Endothelial cell of umbilical vein (primary cell): Measurements from ENCODE around the gene EN2. TPM values are rescaled to one million over a fixed set of nuclear protein-coding genes. Genes with fewer than 3 reads are reported as not detected.

Source experiments
- BruUV-seq: library from RNA; stranded (reverse); fragments of 400-500 nt; replicated peaks from 2 replicates; lab custom pipeline; 2021; lab: Mats Ljungman, UMichigan
- CTCF ChIA-PET: fragments of 300-600, 350-600 bp; sonication (Branson Sonifier 250); formaldehyde crosslinking; loops from one replicate; lab custom pipeline; 2021; ENCODE audit warnings: antibody characterized with exemption, inconsistent platforms; lab: Charles Lee
- POLR2A ChIA-PET: fragments of 300-600, 350-600 bp; sonication (Branson Sonifier 250); formaldehyde crosslinking; loops from one replicate; lab custom pipeline; 2021; ENCODE audit warnings: antibody characterized with exemption, inconsistent platforms; lab: Charles Lee
- DNase-seq: peaks from one replicate; pipeline ENCODE4 v3.0.0-alpha.2; 2011; ENCODE audit warnings: low read depth, low spot score
- FAIRE-seq: peaks from 2 replicates; lab custom pipeline; 2011; peaks lifted over from hg19 to GRCh38; lab: Jason Lieb, UNC
- H2AFZ ChIP-seq: 2 replicates; pipeline ENCODE4 v1.6.0; 2012; ENCODE audit warnings: low read depth, low read length, control low read depth, inconsistent platforms
- H3K27ac ChIP-seq: 2 replicates; pipeline ENCODE4 v1.5.1; 2011; ENCODE audit warnings: low read depth, mild to moderate bottlenecking, control low read depth, low read length, moderate library complexity; ENCODE audit not compliant: insufficient read depth
- H3K27me3 ChIP-seq, 2 experiments: 2 replicates each; pipeline versions ENCODE4 v1.6.0 to v1.6.1; 2011; ENCODE audit warnings: low read length in 2 of 2, mixed read lengths in 1 of 2; ENCODE audit not compliant: control insufficient read depth in 2 of 2, insufficient read depth in 2 of 2
- H3K36me3 ChIP-seq, 2 experiments: 2 replicates in 1 of 2; 3 replicates in 1 of 2; pipeline ENCODE4 v1.5.1; 2011; ENCODE audit warnings: low read length in 2 of 2, mild to moderate bottlenecking in 1 of 2, moderate library complexity in 1 of 2; ENCODE audit not compliant: control insufficient read depth in 2 of 2, insufficient read depth in 2 of 2; ENCODE audit errors: extremely low read depth in 1 of 2
- H3K4me1 ChIP-seq: 3 replicates; pipeline ENCODE4 v1.5.1; 2011; ENCODE audit warnings: mild to moderate bottlenecking, low read length; ENCODE audit not compliant: control insufficient read depth, insufficient read depth; ENCODE audit errors: extremely low read depth
- H3K4me2 ChIP-seq: 2 replicates; pipeline ENCODE4 v1.6.1; 2011; ENCODE audit warnings: low read length, control low read depth, mixed read lengths; ENCODE audit not compliant: insufficient read depth
- H3K4me3 ChIP-seq, 3 experiments: fragments of 200-600 bp in 1 of 3; sonication (generic), shearing (Covaris generic) in 1 of 3; replicated peaks in 1 of 3; 2 replicates each; pipeline ENCODE4 v1.5.1; 2011 to 2016; ENCODE audit warnings: control low read depth in 3 of 3, low read length in 3 of 3, mild to moderate bottlenecking in 2 of 3, inconsistent platforms in 1 of 3, low read depth in 1 of 3, moderate library complexity in 1 of 3; ENCODE audit not compliant: insufficient read depth in 1 of 3
- H3K79me2 ChIP-seq: 2 replicates; pipeline ENCODE4 v1.6.0; 2012; ENCODE audit warnings: low read length, inconsistent platforms; ENCODE audit not compliant: control insufficient read depth, insufficient read depth
- H3K9ac ChIP-seq: replicated peaks from 2 replicates; pipeline ENCODE3; 2011; ENCODE audit warnings: low read length, control low read depth; ENCODE audit not compliant: insufficient read depth; ENCODE audit errors: extremely low read depth
- H3K9me1 ChIP-seq: replicated peaks from 3 replicates; pipeline ENCODE4 v1.6.0; 2011; ENCODE audit warnings: mild to moderate bottlenecking, low read length; ENCODE audit not compliant: control insufficient read depth, insufficient read depth; ENCODE audit errors: extremely low read depth
- H3K9me3 ChIP-seq: replicated peaks from 2 replicates; pipeline ENCODE4 v1.5.1; 2012; ENCODE audit warnings: low read length, inconsistent platforms; ENCODE audit not compliant: control insufficient read depth, insufficient read depth
- H4K20me1 ChIP-seq: replicated peaks from 2 replicates; pipeline ENCODE3; 2011; ENCODE audit warnings: mild to moderate bottlenecking, low read length; ENCODE audit not compliant: control insufficient read depth, insufficient read depth; ENCODE audit errors: extremely low read depth
- GATA2 ChIP-seq: IDR thresholded peaks from 2 replicates; pipeline ENCODE4 v1.7.0; 2011; ENCODE audit warnings: low read depth, mild to moderate bottlenecking, moderate library complexity, mixed read lengths, low read length; ENCODE audit not compliant: insufficient read length, insufficient read depth
- JUN ChIP-seq: IDR thresholded peaks from 2 replicates; pipeline ENCODE4 v1.6.1; 2011; ENCODE audit warnings: borderline replicate concordance, low read depth; ENCODE audit not compliant: insufficient read length, insufficient read depth
- MYC ChIP-seq: IDR thresholded peaks from one replicate; pipeline ENCODE4 v1.6.1; 2011; ENCODE audit warnings: mild to moderate bottlenecking, low read depth, low read length
- POLR2A ChIP-seq: IDR thresholded peaks from 2 replicates; pipeline ENCODE4 v1.6.1; 2012; ENCODE audit warnings: low read depth, mild to moderate bottlenecking, control low read depth, low read length
- POLR2AphosphoS5 ChIP-seq: IDR thresholded peaks from 2 replicates; pipeline ENCODE4 v1.6.1; 2012; ENCODE audit warnings: low read depth, mild to moderate bottlenecking, control low read depth, low read length, moderate library complexity; ENCODE audit not compliant: insufficient read depth
- dilution Hi-C: fragments of 300-500 bp; cut with MboI; formaldehyde crosslinking; loops from one replicate; pipeline ENCODE4 v1.15.0; 2019; ENCODE audit warnings: low sequenced_read_pairs; ENCODE audit not compliant: extremely low pct_ligation_motif_present
- intact Hi-C: fragments of 100-400 bp; cut with micrococcal nuclease; formaldehyde crosslinking; loops from one replicate; pipeline ENCODE4 v1.10.0; 2022
- polyA plus RNA-seq, 4 experiments: library from polyadenylated mRNA; depleted of rRNA in 3 of 4; stranded (reverse) in 3 of 4; unstranded in 1 of 4; fragments of >200 nt; gene quantifications; 2 replicates each; pipeline versions ENCODE4 v1.2.1 to v1.2.3, GENCODE V29; 2011 to 2012; ENCODE audit warnings: missing spikeins in 1 of 4
- total RNA-seq: library from RNA; stranded (reverse); gene quantifications from 2 replicates; pipeline ENCODE4 v1.2.3, GENCODE V29; 2021
- TF ChIP-seq, protein P1 (sequence below), 2 donors: IDR thresholded peaks; 1 replicate in 1 of 2; 2 replicates in 1 of 2; pipeline ENCODE4 v1.5.1; 2011; ENCODE audit warnings: low read length in 2 of 2, mild to moderate bottlenecking in 2 of 2, moderate library complexity in 2 of 2, control low read depth in 1 of 2, inconsistent platforms in 1 of 2, low read depth in 1 of 2; ENCODE audit not compliant: insufficient read depth in 1 of 2; ENCODE audit errors: extremely low read depth in 1 of 2
- TF ChIP-seq, protein P2 (sequence below): IDR thresholded peaks from 2 replicates; pipeline ENCODE4 v1.6.1; 2011; ENCODE audit not compliant: insufficient read depth, insufficient read length

Gene EN2
- total and polyA plus RNA-seq, 2 donors (not counting 3 experiments of a cell fraction or from before 2014, with no cell fraction given): not detected

DNA sequence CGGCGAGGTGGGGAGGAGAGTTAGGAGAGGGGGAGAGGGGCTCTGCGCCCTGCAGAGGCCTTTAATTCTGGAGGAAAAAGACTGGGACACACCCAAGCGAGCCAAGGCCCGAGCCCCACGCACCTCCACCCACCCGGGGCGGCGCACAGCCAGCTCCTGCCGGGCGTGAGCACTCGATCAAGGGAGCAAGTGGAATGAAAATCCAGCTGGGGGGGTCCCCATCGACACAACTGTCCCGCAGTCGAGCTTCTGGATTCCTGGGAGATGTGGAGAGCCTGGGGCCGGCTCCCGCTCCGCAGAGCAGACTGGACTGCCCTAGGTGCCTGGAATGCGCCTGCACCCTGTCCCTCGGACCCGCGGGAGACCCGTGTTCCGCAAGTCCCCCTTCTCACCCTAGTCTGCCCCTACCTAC lies 7.4 kb upstream of the EN2 start:
- dilution Hi-C loops (no loop called here), intact Hi-C loops (loop anchor here (10.0 kb wide), 1 partner anchor 314 kb away; no protein-coding TSS in a partner anchor)
- Histone ChIP-seq H3K36me3 (no peaks in the 10 kb centered on the region), H3K4me3 (no peak overlapping the region), H3K27me3 (peaks cover 74 to 85% of the 10 kb centered on the region in 2 experiments), H4K20me1 (no peaks in the 10 kb centered on the region), H3K4me2 (no peak overlapping the region), H3K4me1 (no peaks in the 10 kb centered on the region), H2AFZ (no peak overlapping the region), H3K9me1 (no peaks in the 10 kb centered on the region), H3K79me2 (no peaks in the 10 kb centered on the region), H3K9me3 (no peaks in the 10 kb centered on the region), H3K9ac (no peak overlapping the region), H3K27ac (no peak overlapping the region)
- TF ChIP-seq JUN (no peak), GATA2 (no peak), POLR2AphosphoS5 (no peak), MYC (no peak), POLR2A (no peak)
- TF ChIP-seq, protein P1, sequence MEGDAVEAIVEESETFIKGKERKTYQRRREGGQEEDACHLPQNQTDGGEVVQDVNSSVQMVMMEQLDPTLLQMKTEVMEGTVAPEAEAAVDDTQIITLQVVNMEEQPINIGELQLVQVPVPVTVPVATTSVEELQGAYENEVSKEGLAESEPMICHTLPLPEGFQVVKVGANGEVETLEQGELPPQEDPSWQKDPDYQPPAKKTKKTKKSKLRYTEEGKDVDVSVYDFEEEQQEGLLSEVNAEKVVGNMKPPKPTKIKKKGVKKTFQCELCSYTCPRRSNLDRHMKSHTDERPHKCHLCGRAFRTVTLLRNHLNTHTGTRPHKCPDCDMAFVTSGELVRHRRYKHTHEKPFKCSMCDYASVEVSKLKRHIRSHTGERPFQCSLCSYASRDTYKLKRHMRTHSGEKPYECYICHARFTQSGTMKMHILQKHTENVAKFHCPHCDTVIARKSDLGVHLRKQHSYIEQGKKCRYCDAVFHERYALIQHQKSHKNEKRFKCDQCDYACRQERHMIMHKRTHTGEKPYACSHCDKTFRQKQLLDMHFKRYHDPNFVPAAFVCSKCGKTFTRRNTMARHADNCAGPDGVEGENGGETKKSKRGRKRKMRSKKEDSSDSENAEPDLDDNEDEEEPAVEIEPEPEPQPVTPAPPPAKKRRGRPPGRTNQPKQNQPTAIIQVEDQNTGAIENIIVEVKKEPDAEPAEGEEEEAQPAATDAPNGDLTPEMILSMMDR (IDR thresholded peaks at IDR 0.05; ENCODE audit: extremely low read depth in 1 of 2, insufficient read depth in 1 of 2, low read depth in 1 of 2, low read length in 2 of 2): no peak
- TF ChIP-seq, protein P2, sequence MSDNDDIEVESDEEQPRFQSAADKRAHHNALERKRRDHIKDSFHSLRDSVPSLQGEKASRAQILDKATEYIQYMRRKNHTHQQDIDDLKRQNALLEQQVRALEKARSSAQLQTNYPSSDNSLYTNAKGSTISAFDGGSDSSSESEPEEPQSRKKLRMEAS: no peak
- ChIA-PET POLR2A (interaction anchor here (0.5 kb wide), 1 partner anchor 16 kb away, joined by 4 read pairs; no protein-coding TSS in a partner anchor), CTCF (no interaction called here)
- DNase-seq (no peak), FAIRE-seq (no peak)
- BruUV-seq: no TSS peak
